SKM-1 treated with dmso at 0.1 percent for 144 hours (cell line): ENCODE results near the gene FHAD1.
"Not testable (repeated sequence)": the region's sequence is repeated elsewhere in the genome, so short reads cannot be mapped to it uniquely, and the experiment has no call there.

Experiments
- DNase-seq: peaks from one replicate; lab custom pipeline; 2025; ENCODE audit not compliant: unreplicated experiment; lab: John Stamatoyannopoulos, UW

FHAD1 gene

GRCh38 chr1:15303935-15304334 lies 56.9 kb downstream of the FHAD1 start:
- DNase-seq, result no peak

DNA sequence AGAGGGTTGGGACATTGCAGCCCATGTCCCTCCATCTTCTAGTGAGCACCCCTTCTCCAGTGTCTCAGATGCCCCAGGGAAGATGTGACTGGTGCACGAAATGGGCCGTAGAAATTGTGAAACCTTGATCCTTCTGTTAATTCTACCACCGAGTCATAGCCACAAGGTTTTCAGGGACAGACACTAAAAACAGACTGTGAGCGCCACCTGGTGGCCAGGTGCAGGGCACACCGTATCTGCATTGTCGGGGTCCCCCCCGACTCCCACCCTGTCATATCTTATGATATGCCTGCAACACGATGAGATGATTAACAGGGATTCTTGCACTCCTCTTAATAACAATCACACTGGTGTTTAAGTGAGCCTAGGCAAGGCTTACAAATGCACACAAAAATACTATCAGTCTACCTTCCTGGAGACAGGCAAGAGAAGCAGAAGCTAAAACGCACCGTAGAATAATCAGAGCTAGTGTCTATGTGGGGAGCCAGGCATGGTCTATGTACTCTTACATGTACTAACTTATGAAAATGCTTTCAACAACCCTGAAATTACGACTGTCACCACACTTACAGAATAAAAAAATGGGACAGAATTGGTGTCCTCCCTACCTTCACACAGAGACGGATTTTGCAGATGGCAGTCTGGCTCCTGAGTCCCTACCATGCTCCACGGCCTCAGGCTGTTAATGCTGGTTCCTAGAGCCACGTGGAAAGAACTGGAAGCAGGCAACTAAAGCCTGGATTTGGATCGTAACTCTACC lies 57.9 kb downstream of the FHAD1 start:
- peak; percentile 30 for DNase-seq

- DNase-seq, result no peak
Measured at GRCh38 chr1:15305468-15305770, 58.4 kb downstream of the FHAD1 start.

DNA sequence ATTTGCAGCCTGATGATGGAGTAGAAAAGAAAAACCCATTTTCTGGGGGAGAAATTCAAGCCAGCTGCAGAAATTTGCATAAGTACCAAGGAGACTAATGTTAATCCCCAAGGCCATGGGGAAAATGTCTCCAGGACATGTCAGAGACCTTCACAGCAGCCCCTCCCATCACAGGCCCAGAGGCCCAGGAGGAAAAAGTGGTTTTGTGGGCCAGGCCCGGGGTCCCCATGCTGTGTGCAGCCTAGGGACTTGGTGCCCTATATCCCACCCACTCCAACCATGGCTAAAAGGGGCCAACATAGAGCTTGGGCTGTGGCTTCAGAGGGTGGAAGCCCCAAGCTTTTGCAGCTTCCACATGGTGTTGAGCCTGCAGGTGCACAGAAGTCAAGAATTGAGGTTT lies 59.3 kb downstream of the FHAD1 start:
- not testable (repeated sequence) for DNase-seq

- DNase-seq, result no peak
Measured at GRCh38 chr1:15308135-15308534, 61.1 kb downstream of the FHAD1 start.

DNA sequence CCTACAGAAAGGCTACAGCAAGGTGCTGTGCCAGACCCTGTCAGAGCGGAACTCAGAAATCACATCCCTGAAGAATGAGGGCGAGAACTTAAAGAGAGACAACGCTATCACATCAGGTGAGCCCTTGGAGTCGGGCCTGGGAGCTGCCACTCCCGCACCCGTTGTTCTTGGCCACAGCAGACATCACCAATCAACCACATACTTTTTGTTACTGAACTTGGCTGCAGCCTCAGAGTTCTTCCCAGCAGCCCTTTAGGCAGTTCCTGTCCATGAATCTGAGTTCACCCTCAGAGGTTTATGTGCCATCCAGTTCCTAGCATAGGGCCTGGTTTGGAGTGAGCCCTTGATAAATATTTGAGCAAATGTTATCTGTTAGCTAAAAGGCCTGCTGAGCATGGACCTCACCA lies 61.6 kb downstream of the FHAD1 start:
- no peak for DNase-seq

- no peak for DNase-seq
Measured at GRCh38 chr1:15309687-15310086, 62.7 kb downstream of the FHAD1 start.

- no peak for DNase-seq
Measured at GRCh38 chr1:15310544-15310943, 63.5 kb downstream of the FHAD1 start.

- DNase-seq, result no peak
Measured at GRCh38 chr1:15311122-15311822, 64.2 kb downstream of the FHAD1 start.

- no peak for DNase-seq
Measured at GRCh38 chr1:15311880-15312279, 64.9 kb downstream of the FHAD1 start.

- no peak for DNase-seq
Measured at GRCh38 chr1:15312626-15313411, 65.8 kb downstream of the FHAD1 start.

DNA sequence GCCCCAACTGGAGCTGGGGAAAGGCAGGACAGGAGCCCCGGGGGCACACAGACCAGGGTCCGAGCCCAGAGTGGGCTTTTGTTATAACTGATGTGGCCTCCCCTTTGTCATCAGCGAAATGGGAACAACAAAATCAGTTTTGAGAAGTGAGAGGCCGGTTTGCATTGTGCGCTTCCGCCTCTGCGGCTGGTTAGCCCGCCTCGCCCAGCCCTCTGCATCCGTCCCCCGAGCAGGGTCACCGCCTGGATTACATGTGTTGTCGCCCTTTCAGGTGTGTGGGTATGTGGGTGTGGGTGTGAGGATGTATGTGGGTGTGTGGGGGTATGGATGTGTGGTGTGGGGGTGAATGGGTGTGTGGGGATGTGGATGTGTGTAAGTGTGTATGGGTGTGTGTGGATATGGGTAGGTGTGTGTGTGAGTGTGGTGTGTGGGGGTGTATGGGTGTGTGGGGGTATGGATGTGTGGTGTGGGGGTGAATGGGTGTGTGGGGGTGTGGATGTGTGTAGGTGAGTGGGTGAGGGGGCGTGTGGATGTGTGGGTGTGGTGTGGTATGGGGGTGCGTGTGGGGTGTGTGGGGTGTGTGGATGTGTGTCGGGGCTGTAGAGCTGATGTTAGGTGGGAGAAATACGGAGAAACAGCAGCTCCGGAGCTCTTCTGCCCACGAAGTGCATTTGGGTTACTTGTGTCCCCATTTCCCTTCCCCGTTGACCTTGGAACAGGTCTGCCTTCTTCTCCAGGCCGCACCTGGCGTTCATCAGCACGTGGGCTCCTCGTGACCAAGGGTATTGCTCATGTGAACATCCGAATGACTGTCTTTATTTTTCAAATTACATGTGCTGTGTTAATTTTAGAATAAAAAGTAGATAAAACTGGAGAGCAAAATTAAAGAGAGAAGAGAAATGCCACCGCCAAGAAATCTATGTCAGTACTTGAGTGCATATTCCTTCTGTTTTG lies 67.6 kb downstream of the FHAD1 start:
- DNase-seq, result no peak

GRCh38 chr1:15315815-15316214 lies 68.8 kb downstream of the FHAD1 start:
- DNase-seq, result no peak

- DNase-seq, result no peak
Measured at GRCh38 chr1:15316510-15316909, 69.5 kb downstream of the FHAD1 start.

GRCh38 chr1:15320267-15320666 lies 73.2 kb downstream of the FHAD1 start:
- DNase-seq, result no peak

GRCh38 chr1:15321601-15322000 lies 74.6 kb downstream of the FHAD1 start:
- DNase-seq, result no peak

GRCh38 chr1:15322648-15323350 lies 75.8 kb downstream of the FHAD1 start:
- no peak for DNase-seq

DNA sequence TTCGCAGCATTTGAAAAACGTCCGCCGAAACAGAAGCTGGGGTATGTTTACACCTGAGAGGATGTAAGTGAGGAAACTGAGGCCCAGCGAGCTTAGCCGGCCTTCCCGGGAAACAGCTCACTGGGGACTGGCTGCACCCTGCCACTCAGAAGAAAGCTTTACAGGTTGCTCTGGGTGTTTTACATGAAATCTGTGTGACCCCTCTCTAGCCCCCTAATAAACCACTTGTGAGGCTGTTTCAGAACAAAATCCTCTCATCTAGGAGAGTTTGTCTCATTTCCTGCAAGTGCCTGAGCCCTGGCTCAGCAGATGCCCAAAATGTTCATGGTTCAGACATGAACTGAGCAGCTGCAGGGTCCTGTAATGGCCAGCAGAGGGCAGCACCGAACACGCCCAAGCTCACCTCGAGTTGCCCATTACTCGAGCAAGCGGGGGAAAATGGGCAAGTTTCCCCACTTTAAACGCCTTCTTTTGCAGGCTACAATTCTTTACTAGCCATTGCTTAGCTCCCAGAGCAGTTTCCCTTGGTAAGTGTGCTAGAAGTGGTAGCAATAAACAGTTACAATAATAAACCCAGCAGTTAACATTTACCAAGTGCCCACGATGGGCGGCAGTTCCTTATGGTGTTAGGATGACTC lies 76.4 kb downstream of the FHAD1 start:
- peak; percentile 55 for DNase-seq

DNA sequence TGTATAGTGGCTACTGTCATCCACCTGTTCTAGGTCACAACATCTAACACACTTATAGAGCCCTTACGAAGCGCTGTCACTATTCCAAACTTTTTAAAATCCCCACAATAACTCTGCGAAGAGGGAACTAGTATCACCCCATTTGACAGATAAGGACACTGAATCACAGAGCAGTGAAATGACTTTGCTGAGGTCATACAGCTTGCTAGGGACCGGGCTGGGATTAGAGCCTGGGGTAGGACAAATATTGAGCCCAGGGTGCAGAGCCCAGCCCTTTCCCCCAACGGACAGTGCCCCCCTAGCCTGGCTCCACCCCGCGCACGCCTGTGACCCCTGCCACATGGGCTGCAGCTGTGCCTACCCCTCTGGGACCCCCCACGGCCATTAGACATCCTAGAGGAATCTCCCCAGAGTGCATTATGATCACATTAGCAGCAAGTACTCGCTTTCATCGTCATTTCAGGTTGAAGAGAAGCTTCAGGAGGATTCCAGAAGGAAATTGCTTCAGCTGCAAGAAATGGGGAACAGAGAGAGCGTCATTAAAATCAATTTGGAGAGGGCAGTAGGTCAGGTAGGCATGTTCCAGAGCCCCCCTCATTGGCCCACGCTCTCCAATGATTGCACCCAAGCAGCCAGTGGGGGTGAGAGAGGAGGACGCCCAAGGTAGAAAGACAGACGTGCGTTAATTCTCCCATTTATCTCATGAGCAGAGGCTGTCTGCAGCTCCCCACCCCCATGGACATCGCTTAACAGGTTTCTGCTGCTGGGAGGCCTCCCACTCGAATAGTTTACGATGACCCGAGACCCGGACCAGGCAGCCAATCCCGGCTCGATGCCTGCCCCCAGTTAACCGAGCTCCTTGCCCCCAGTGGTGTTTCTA lies 77.2 kb downstream of the FHAD1 start:
- DNase-seq, result no peak
